Activated CD4-positive, CD25-positive, alpha-beta regulatory T cell treated with anti-CD3 and anti-CD28 coated beads, Interleukin-2, amount 50 U/mL, for 72 hours (primary cell): ENCODE measurements around the gene LHX4.

ENCODE experiments used
- DNase-seq: peaks from one replicate; pipeline ENCODE4 v3.0.0; 2021

Gene LHX4

GRCh38 chr1:180228648-180229482, 1.2 kb upstream of the LHX4 start:
- DNase-seq = no peak

GRCh38 chr1:180230416-180230790, 339 bp downstream of the LHX4 start:
- DNase-seq = no peak

- no peak for DNase-seq
Observed at GRCh38 chr1:180230791-180231505, 884 bp downstream of the LHX4 start.

GRCh38 chr1:180231506-180231921, 1.4 kb downstream of the LHX4 start:
- DNase-seq = no peak

- no peak for DNase-seq
Observed at GRCh38 chr1:180231936-180232335, 1.9 kb downstream of the LHX4 start.

GRCh38 chr1:180232521-180233043, 2.5 kb downstream of the LHX4 start:
- DNase-seq = no peak

- DNase-seq = no peak
Observed at GRCh38 chr1:180233191-180234011, 3.3 kb downstream of the LHX4 start.

- DNase-seq = no peak
Observed at GRCh38 chr1:180234369-180235076, 4.5 kb downstream of the LHX4 start.

- DNase-seq = no peak
Observed at GRCh38 chr1:180235077-180235501, 5.0 kb downstream of the LHX4 start.

GRCh38 chr1:180235502-180236239, 5.6 kb downstream of the LHX4 start:
- DNase-seq = no peak

GRCh38 chr1:180236698-180237509, 6.8 kb downstream of the LHX4 start:
- DNase-seq = no peak

GRCh38 chr1:180237869-180238476, 7.9 kb downstream of the LHX4 start:
- DNase-seq = no peak

GRCh38 chr1:180238675-180239074, 8.6 kb downstream of the LHX4 start:
- DNase-seq = no peak

- DNase-seq = no peak
Observed at GRCh38 chr1:180239145-180240096, 9.4 kb downstream of the LHX4 start.

- DNase-seq = no peak
Observed at GRCh38 chr1:180241716-180242544, 11.9 kb downstream of the LHX4 start.

- DNase-seq = no peak
Observed at GRCh38 chr1:180243517-180244221, 13.6 kb downstream of the LHX4 start.

- DNase-seq = no peak
Observed at GRCh38 chr1:180244840-180245239, 14.8 kb downstream of the LHX4 start.

- DNase-seq = no peak
Observed at GRCh38 chr1:180246579-180246978, 16.5 kb downstream of the LHX4 start.
